Measurements from ENCODE around the gene MICB.
"Not testable (repeated sequence)": the region's sequence is repeated elsewhere in the genome, so short reads cannot be mapped to it uniquely, and the experiment has no call there.

Gene MICB

DNA sequence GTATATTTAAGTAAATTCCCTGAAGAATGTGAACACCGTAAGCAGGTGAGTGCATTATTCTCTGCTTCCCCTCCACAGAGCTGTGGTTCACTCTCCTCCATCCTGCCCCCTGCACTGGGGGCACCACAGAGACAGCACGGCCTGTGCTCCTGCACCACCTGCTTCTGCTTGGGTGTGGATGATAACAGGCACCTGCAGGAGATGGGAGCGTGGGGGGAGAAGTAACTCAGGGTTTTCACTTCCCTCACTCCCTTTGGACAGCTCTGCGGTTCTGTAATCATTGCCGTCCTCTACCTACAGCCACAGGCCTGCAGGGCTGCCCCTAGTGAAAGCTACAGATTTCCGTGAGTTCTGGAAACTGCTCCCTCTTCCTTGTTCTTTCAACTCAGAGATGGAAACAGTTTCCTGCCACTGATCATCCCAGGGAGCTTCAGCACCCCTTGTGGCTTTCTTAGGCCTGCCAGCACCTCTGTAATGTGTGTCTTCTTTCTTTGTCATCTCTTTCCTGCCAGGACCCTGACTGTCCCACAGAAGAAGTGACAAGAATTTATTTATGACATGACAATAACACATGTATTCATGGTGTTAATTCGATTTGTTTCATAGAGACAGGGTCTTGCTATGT, 21.3 kb upstream of the MICB start:
- no peak for DNase-seq

DNA sequence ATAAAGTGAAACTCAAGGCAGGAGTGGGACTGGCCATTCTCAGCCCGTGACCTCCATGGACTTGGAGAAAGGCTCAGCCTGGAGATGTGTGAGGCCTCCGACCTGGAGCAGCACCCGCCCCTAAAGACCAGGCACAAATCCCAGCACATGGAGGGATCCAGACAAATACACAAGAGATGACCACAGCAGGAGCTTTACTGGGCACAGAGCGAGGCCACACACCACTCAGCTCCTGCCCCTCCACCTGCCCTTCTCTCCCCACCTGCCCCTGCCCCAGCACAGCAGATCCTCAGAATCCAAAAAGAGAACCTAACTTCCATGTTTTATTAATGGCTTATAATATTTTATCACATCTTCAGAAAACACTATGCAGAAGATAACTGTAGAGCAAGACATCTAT, 20.4 kb upstream of the MICB start:
- no peak for DNase-seq

DNA sequence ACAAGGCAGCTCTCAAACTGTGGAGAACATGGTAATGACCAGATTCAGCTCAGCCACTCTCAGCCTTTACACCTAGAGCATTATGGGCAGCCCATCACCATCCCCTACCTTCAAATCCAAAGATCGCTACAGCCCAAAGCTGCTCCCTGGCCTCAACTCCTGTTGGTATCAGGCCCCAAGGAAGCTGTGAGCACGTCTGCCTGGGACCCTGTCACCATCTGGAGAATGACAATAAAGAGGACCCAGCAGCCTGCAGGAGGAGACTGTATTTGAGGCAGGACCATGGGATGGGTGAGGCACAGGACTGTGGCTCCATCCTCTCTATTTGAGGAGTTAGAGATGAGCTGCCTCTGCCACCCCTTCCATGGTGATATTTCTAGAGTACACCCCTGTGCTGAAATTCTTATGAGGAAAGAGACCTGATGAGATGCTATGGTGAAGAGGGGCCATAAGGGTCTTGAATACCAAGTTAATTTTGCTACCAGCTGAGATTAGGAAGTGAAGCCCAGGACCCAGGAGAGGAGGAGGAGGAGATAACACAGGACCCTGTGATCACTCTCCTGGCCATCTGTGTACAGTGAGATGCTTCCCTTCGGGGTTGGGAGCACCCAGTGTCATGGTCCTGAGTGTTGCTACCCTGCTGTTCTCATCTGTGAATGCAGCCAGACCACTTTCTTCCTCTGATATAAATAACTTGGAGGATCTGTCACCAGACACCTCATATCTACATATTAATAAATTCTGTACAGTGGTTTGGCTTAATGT, 19.6 kb upstream of the MICB start:
- no peak for DNase-seq

DNA sequence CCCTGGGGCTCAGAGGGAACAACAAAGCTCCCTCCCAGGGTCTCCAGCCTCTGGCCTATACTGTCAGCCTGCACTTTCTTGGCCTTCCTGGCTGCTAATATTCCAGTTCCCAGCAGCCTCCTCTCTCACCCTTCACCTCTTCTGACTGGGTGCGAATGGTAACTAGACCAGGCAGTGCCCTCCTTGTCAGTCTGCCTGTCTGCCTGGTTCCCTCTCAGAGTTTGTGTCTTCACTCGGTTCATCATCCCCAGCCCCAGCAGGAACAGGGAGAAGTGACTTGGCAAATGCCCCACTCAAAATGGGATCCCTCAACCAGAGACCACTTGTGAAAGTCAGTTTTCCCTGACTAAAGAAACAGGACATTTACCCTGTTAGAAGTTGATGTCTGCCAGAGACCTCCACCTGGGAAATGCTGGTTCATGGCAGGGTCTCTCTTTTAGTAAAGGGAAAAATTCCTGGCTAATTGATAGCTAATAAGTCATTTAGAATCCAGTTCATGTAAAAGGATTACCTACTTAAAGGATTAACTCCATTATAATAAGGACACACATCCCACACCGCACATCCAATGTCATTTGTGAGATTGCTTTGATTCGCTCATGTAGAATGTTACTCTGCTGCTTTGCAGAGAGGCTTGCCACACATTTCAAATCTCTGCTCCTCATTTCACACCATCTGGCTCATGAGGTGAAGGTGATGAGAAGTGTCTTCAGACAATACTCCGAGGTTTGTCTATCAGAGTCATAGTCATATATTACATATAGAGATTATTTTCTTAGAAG, 18.6 kb upstream of the MICB start:
- DNase-seq: no peak

DNA sequence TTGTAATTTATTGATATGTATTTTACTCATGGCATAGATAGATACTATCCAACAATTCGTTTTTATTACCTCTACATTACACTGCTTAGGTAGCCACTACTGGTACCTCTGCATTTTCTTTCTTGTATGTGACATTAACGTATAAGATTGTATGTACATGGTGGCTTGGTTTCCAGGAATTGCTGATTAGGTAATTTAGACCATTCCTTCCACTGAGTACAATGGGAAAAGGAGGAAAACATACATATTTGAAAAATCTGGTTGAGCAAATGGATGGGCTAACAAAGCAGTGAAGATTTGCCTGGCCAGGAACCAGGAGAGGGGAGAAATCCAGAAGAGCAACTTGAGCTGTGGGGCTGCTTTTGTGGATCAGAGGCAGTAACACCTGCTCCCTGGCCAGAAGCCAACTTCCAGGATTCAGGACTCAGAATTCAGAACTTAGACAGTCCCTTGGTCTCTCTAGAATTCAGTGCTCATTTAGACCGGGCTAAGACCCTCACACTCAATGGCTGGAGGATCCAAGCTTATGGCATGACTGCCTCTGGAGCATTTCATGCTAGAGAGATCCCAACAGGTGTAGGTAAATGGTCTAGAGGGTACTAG, 17.9 kb upstream of the MICB start:
- DNase-seq: no peak

DNA sequence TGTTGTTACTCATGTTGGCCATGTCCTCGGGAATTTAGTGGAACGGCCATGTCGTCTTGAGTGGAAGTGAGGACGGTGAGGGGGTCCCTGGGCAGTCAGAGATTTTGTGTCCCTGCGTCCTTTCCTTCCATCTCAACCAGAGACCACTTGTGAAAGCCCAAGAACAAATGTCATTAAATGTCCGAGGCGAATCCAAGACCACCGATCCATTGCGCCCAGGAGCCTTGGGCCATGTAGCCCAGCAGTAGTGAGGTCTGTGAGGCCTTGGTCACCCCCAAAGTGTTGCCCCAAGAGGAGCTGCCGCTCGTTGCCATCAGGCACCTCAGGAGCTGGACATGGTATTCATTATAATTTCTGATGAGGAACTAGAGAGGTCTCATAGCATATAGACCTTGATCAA, 17.4 kb upstream of the MICB start:
- no peak for DNase-seq

DNA sequence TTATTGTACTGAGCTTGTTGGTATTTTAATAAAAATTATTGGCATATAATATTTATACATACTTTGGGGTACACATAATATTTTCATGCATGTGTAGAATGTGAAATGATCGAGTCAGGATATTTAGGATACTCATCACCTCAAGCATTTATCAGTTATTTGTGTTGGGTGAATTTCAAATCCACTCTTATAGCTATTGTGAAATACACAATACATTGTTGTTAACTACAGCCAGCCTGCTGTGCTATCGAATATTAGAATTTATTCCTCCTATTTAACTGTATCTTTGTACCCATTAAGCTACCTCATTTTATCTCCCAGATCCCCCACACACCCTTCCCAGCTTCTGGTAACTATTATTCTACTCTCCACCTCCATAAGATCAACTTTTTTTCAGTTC, 14.6 kb upstream of the MICB start:
- DNase-seq: no peak

DNA sequence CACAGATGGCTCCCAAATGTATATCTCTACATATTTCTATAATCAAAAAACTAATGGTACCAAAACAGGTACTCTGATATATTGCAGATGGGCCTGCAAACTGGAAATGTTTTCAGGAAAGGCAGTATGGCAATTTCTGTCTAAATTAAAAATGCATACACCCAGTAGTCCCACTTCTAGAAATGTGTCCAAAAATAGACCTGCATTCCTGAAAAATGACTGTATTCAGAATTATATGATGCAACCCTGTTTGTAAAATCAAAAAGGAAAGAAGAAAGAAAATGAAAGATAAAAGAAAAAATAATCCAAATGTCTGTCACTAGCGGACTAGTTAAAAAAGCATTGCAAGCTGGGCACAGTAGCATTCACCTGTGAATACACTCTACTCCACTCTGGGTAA, 12.9 kb upstream of the MICB start:
- DNase-seq: no peak

DNA sequence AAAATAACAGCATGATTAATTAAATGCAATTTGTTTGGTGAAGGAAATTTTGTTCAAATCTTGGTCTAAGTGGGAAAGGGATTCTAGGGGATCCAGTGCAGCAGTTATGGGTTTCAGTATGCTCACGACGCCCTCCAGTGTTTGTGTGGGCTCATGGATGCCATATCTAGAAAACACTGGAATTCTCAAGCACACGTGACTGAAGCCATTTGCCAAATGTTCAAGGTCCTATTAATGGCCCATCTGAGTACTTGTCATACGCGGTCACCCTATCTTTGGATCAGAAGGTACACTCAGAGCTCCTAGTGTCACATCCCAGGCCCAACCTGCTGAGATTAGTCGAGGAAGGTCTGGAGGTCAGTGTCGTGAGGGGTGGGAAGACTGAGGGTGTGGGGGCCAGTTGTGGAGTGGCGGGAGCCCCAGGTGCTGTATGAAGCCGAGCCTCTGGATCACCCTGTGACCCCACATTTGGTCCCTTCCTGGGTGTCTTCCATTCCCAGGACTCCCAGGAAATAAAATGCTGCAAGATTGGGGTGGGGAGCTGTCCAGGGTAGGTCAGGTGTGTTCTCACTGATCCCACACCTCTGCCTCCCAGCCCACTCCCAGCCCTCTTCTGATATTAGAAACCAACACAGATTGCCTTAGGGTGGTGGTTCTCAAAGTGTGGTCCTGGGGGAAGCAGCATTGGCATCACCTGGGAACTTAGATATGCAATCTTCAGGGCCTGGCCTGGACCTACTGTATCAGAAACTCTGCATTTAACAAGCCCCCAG, 11.7 kb upstream of the MICB start:
- DNase-seq: not testable (repeated sequence)

DNA sequence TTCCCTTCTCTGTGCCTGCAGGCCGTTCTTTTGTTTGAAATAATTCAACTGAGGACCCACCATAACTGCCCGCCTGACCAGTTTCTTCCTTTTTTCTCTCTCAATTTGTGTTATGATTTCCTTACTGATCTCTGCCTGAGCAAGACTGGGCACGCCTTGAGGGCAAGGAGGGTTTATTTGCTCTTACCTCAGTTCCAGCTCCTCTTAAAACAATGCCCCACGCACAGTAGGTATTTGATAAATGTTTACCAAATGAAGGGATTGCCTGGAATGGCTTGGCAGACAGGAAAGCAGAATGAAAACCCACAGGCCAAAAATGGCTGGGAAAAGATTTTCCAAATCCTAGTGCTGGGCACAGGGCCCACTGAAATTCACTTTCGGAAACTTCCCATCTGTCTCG, 10.3 kb upstream of the MICB start:
- DNase-seq: not testable (repeated sequence)

DNA sequence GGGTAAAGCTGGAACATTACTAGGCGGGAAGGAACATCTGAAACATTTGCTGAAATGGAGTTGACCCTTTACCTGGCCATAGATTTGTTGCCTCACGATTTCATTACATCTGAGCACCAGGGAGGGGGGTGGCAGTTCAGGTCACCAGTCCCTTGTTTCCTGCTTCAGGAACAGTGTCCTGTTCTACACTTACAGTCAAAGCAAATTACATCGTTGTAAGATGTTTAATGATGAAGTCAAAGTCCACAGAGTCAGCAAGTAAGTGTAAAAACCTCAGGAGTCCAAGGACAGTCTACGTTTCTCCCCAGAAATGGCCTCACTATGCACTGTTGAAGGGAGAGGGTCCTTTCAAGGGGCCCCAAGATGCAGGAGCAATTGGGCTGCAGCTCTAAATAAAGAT, 8.9 kb upstream of the MICB start:
- DNase-seq: no peak

DNA sequence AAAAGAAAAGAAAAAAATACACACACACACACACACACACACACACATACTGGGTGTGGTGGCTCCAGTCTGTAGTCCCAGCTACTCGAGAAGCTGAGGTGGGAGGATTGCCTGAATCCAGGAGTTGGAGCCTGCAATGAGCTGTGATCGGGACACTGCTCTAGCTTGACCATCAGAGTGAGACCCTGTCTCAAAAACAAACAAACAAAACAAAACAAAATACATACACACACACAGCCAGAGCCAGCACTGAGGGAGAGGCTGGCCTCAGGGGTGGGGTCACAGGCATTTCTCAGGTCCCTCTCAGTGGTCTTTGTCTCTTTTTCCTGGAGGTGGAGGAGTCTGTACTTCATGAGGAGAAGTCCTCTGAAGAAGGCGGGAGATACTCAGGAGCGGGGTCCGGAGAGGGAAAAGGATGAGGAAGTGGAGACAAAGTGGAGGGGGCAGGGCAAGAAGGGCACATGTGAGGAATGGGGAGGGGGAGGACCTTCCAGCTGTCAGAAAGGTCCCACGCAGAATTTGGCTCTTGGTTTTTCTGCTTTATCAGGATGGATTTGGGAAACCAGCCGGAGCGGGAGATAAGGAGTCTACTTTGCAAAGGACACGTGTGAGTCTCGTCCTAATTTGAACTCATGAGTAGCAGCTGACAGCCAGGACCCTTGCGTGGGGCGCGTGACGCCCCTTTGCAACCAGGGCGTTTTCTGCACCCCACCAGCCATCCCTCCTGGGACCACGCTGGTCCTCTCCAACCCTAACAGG, 7.7 kb upstream of the MICB start:
- DNase-seq: no peak

DNA sequence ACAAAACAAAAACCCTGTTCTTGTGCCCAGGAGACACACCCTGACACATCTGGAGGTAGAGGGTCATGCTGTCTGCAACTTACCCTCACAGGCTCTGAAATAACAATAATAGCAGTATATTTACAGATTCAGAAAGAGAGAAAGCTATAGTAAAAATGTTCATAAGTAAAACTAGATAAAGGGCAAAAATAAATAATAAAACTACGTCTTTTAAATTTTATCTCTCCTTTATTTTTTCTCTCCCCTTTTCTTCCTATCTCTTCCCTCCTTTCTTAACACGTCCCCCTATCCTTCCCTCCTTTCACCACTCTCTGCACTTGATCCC, 4.4 kb upstream of the MICB start:
- not testable (repeated sequence) for DNase-seq

DNA sequence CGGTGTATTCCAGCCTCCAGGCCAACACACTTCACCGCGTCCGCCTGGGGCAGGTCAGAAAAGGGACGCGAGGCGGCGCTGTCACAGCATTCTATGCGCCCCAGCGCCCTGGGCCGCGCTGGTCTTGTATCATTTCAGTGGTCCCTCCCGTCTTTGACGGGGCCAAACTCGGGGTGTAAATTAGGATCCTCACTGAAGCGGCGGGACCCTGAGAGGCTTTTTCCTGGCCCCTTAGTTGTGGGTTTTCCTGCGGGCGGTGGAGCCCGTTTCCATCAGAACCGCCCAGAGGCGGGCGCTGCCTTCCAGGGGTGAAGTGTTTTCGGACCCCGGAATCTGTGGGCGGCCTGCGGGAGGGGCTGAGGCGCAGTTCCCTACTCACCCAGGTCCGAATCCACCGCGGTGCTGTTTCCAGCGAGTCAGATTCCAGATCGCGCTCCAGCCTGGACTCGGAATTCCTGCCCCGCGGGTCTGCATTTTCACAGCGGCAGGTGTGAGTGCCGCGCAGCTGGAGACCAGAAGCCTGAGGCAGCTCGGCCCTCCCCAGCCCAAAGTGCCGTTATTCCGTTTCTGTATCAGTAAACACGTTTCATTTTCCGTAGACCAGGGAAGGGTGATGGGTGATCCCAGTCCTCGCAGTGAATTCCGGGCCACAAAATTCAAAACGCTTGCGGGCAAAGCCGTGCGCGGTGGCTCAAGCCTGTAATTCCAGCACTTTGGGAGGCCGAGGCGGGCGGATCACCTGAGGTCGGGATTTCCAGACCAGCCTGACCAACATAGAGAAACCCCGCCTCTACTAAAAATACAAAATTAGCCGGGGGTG, 3.9 kb upstream of the MICB start:
- DNase-seq: peak; percentile 52 to 78 (median 62)

DNA sequence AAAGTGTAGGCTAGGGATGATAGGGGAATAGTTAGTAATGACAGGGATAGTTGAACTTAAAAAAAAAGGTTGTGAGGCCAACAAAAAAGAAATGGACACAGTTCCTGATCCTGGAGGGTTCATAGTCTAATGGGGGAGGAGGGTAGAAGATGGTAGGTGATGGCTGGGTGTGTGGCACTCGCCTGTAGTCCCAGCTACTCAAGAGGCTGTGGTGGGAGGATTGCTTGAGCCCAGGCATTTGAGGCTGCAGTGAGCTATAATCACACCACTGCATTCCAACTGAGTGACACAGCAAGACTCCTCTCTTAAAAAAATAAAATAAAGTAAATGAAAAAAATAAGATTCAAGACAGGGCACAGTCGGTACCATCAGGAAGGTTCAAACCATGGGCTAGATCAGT, 2.4 kb upstream of the MICB start:
- no peak for DNase-seq

DNA sequence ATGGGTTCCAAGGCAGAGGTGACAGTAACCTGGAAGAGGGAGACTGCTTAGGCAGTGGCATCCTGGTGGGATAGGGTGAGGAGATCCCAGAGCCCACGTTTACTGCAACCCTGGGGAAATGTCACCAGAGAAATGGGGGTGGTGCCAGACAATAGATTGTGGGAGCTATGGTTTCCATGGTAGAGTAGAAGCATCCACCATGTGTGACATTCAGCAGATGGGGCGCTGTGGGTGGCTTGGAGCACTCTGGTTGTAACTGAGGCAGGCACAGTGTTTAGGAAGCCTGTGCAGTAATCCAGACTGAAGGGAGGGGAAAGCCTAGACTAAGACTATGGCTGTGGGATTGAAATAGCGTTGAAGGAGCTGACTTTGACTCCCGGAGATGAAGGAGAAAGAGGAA, 1.1 kb upstream of the MICB start:
- not testable (repeated sequence) for DNase-seq

DNA sequence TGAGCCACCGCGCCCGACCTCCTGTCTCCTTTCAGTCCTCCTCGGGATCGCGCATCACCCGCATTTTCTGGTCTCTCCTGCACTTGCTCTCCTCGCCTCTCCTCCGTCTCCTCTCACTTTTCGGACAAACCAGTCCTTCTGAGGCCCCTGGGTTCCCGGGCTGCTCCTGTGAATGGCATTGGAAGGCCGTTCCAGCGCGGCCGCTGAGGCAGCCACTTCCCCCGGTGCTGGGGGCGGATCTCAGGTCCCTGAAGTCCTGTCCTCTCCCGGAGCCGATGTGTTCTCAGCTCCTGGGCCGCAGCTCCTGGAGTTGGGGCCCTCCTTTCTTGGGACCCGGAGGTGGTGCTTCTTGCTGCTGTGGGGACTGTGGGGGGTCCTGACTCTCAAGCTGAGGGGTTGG, 803 bp downstream of the MICB start:
- DNase-seq: no peak

DNA sequence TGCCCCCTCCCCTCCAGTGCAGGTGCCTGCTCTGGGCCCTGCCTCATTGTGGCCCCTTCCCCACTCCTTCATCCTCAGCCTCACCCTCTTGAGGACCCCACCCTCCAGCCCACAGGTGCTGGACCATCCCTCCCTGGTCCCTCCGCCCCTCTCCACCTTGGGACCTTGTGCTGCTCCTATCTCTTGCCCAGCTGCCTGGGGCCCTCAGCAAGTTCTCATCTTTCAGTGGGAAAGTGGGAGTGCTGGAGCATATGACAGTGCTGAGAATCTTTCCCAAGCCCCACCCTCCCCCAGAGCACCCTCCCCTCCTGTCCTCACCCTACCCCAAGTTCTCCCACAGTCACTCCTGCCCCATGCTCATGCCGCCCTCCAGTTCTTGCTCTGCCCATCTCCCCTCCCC, 1.7 kb downstream of the MICB start:
- not testable (repeated sequence) for DNase-seq

DNA sequence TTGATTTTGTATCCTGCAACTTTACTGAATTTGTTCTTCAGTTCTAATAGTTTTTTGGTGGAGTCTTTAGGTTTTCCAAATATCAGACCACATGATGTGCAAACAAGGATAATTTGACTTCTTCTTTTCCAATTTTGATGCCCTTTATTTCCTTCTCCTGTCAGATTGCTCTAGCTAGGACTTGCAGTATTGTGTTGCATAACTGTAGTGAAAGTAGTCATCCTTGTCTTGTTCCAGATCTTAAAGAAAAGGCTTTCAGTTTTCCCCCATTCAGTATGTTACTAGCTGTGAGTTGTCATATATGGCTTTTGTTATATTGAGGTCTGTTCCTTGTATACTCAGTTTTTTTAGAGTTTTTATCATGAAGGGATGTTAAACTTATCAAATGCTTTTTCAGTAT, 4.6 kb downstream of the MICB start:
- DNase-seq: no peak

DNA sequence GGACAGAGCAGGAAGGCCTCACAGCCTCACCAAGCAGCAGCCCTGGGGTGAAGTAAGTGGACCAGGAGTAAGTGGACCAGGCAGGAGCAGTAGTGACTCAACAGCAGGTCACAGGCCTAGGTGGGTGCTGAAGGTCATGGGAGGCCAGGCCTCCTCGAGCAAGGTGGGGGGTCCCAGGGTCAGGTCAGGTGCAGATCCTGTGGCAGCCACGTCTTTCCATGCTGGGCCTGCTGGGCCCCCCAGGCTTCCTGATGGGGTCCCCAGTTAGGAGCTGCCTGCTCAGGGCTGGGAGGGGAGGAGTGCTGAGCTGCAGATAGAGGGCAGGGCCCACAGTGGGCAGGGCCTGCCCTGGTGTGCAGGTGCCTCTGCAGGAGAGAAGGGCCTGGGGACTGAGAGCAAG, 11.1 kb downstream of the MICB start:
- DNase-seq: not testable (repeated sequence)

DNA sequence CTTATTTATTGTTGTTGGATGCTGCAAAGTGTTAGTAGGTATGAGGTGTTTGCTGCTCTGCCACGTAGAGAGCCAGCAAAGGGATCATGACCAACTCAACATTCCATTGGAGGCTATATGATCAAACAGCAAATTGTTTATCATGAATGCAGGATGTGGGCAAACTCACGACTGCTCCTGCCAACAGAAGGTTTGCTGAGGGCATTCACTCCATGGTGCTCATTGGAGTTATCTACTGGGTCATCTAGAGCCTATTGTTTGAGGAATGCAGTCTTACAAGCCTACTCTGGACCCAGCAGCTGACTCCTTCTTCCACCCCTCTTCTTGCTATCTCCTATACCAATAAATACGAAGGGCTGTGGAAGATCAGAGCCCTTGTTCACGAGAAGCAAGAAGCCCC, 12.1 kb downstream of the MICB start:
- no peak for DNase-seq

All from activated naive CD4-positive, alpha-beta T cell (primary cell).